Neural cell (in vitro differentiated cells): ENCODE measurements around the gene CRB2. TPM values are rescaled to one million over a fixed set of nuclear protein-coding genes. Genes with fewer than 3 reads are reported as not detected.

Experiments used
- H2AFZ ChIP-seq: fragments of 200-600, 300-800 bp; sonication (generic), shearing (Covaris generic); 2 replicates; pipeline ENCODE4 v1.6.0; 2014; ENCODE audit warnings: low read depth, mild to moderate bottlenecking, antibody characterized with exemption, low read length, moderate library complexity
- H3F3A ChIP-seq: fragments of 200-600 bp; shearing (Covaris generic); 2 replicates; pipeline ENCODE4 v1.6.1; 2016; ENCODE audit warnings: mild to moderate bottlenecking, moderate library complexity, mixed read lengths, antibody characterized with exemption, low read length; ENCODE audit not compliant: insufficient read depth, poor library complexity, severe bottlenecking
- H3K27ac ChIP-seq: fragments of 200-600, 300-800 bp; sonication (generic), shearing (Covaris generic); 2 replicates; pipeline ENCODE4 v1.5.1; 2014; ENCODE audit warnings: mild to moderate bottlenecking, low read length, moderate library complexity
- H3K27me3 ChIP-seq: fragments of 300-800, 200-600 bp; sonication (generic), shearing (Covaris generic); 2 replicates; pipeline ENCODE4 v1.6.0; 2014; ENCODE audit warnings: mild to moderate bottlenecking, low read depth, low read length, moderate library complexity; ENCODE audit not compliant: insufficient read depth
- H3K36me3 ChIP-seq: fragments of 300-800, 200-600 bp; sonication (generic), shearing (Covaris generic); 2 replicates; pipeline ENCODE4 v1.5.1; 2014; ENCODE audit warnings: mild to moderate bottlenecking, antibody characterized with exemption, low read length, moderate library complexity; ENCODE audit not compliant: insufficient read depth
- H3K4me2 ChIP-seq: fragments of 300-800, 200-600 bp; sonication (generic), shearing (Covaris generic); 2 replicates; pipeline ENCODE4 v1.6.0; 2014; ENCODE audit warnings: mild to moderate bottlenecking, low read length
- H3K4me3 ChIP-seq: fragments of 300-800, 200-600 bp; sonication (generic), shearing (Covaris generic); 2 replicates; pipeline ENCODE4 v1.5.1; 2014; ENCODE audit warnings: mild to moderate bottlenecking, low read length, moderate library complexity
- H3K79me2 ChIP-seq: fragments of 200-600 bp; shearing (Covaris generic); replicated peaks from 2 replicates; pipeline ENCODE4 v1.6.0; 2014; ENCODE audit warnings: mild to moderate bottlenecking, low read length, moderate library complexity; ENCODE audit not compliant: insufficient read depth
- H3K9ac ChIP-seq: fragments of 300-800, 200-600 bp; sonication (generic), shearing (Covaris generic); 2 replicates; pipeline ENCODE4 v1.6.1; 2016; ENCODE audit warnings: mild to moderate bottlenecking, low read length, mixed read lengths
- H3K9me2 ChIP-seq: fragments of 200-600 bp; shearing (Covaris generic); 2 replicates; pipeline ENCODE4 v1.6.1; 2016; ENCODE audit warnings: mild to moderate bottlenecking, low read length, mixed read lengths; ENCODE audit not compliant: insufficient read depth
- H3K9me3 ChIP-seq: fragments of 200-600, 300-800 bp; sonication (generic), shearing (Covaris generic); 2 replicates; pipeline ENCODE4 v1.6.1; 2016; ENCODE audit warnings: mild to moderate bottlenecking, mixed run types, low read length, moderate library complexity, mixed read lengths
- H4K20me1 ChIP-seq: fragments of 200-600 bp; shearing (Covaris generic); 2 replicates; pipeline ENCODE4 v1.6.1; 2016; ENCODE audit warnings: mild to moderate bottlenecking, mixed run types; ENCODE audit not compliant: insufficient read depth
- EP300 ChIP-seq: fragments of 450-650 bp; conservative IDR thresholded peaks from 2 replicates; pipeline ENCODE4 v1.6.1; 2014; ENCODE audit warnings: antibody characterized with exemption, mild to moderate bottlenecking, moderate library complexity; ENCODE audit not compliant: poor library complexity, severe bottlenecking
- EZH2 ChIP-seq: fragments of 200-600, 300-800 bp; shearing (Covaris generic), sonication (generic); IDR thresholded peaks from 2 replicates; pipeline ENCODE4 v1.6.1; 2014; ENCODE audit warnings: antibody characterized with exemption, low read length, borderline replicate concordance, mild to moderate bottlenecking; ENCODE audit not compliant: insufficient read depth, poor library complexity, severe bottlenecking
- MXI1 ChIP-seq: fragments of 450-650 bp; conservative IDR thresholded peaks from 2 replicates; pipeline ENCODE4 v1.6.1; 2014; ENCODE audit warnings: antibody characterized with exemption, mild to moderate bottlenecking; ENCODE audit not compliant: poor library complexity, severe bottlenecking
- POLR2AphosphoS5 ChIP-seq: IDR thresholded peaks from 2 replicates; pipeline ENCODE4 v1.6.1; 2012
- RAD21 ChIP-seq: fragments of 450-650 bp; conservative IDR thresholded peaks from 2 replicates; pipeline ENCODE4 v1.6.1; 2014; ENCODE audit warnings: antibody characterized with exemption, mild to moderate bottlenecking, moderate library complexity
- SMC3 ChIP-seq: fragments of 450-650 bp; conservative IDR thresholded peaks from 2 replicates; pipeline ENCODE4 v1.6.1; 2014; ENCODE audit warnings: antibody characterized with exemption, mild to moderate bottlenecking, moderate library complexity; ENCODE audit not compliant: poor library complexity
- TAF1 ChIP-seq: IDR thresholded peaks from 2 replicates; pipeline ENCODE4 v1.6.1; 2012; ENCODE audit warnings: low read depth
- polyA plus RNA-seq: library from polyadenylated mRNA; depleted of rRNA; stranded (reverse); fragments of >200 nt; gene quantifications from 2 replicates; pipeline ENCODE4 v1.2.3, GENCODE V29; 2014
- TF ChIP-seq, protein P1 (sequence below): IDR thresholded peaks from 2 replicates; pipeline ENCODE4 v1.6.1; 2012; ENCODE audit warnings: borderline replicate concordance

Gene CRB2
- polyA plus RNA-seq, 1 donor from 2014 or later = 0.32 TPM

DNA sequence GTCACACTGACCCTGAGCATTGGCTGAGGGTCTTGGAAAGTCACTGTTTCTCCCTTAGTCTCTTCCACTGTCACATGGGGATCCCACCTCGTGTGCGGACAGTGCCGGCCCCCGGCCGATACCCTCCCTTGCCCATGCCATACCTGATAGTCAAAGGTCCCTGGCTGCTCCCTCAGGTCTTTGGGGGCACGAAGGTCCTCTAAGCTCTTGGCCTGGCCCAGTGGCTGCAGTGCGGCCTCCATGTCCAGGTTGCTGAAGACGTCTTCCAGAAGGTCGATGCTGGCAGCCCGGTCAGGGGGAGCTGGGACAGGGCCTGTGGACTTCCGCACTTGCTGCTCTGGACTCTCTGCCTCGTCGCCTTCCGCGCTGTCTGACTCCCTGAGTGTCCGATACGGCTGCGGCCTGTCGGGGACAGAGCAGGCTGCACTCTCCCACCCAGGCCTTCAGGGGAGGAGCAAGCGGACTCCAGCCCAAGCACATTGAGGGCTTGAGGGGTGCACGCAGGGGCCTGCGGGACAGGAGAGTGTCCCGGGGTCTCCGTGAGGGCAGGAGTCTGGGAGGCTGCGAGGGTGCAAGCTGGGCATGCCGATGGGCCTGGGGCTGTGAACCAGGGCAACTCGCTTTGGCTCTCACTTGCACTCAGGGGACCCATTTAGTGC lies 27.6 kb downstream of the CRB2 start:
- no peaks in the 10 kb centered on the region for H3F3A ChIP-seq
- no peaks in the 10 kb centered on the region for H3K9me2 ChIP-seq
- no peaks in the 10 kb centered on the region for H3K79me2 ChIP-seq
- no peak overlapping the region for H3K4me2 ChIP-seq
- no peak overlapping the region for H3K27ac ChIP-seq
- H2AFZ ChIP-seq = no peak overlapping the region
- no peak overlapping the region for H3K4me3 ChIP-seq
- no peaks in the 10 kb centered on the region for H4K20me1 ChIP-seq
- H3K27me3 ChIP-seq = no peaks in the 10 kb centered on the region
- H3K9me3 ChIP-seq = no peaks in the 10 kb centered on the region
- no peaks in the 10 kb centered on the region for H3K36me3 ChIP-seq
- TF ChIP-seq EP300 (no peak), MXI1 (no peak), SMC3 (no peak), EZH2 (no peak), RAD21 (no peak), POLR2AphosphoS5 (no peak), TAF1 (no peak)
- no peak overlapping the region for H3K9ac ChIP-seq

DNA sequence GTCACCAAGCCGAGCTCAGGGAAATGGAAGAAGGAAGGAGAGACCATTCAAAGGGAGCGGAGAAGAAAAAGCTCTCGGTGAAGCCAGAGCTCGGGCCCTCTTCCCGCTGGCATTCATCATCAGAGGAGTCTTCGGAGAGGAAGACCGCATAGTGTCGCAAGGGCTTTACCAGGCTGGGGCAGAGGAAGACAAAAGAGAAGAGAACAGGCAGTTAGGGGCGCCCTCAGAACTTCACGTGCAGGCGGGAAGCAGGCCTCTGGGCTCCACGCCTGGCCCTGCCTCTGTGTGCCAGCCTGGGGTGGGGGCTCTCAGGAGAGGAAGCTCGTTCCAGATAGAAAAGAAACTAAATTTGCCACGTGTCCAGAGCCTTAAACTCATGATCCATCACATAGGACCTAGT lies 31.7 kb downstream of the CRB2 start:
- Histone ChIP-seq H3K4me2 (no peak overlapping the region), H3K4me3 (no peak overlapping the region), H3K79me2 (no peaks in the 10 kb centered on the region)

More for the DNA sequence above, 31.7 kb downstream of the CRB2 start:
- H3F3A ChIP-seq = no peaks in the 10 kb centered on the region
- no peak for TF ChIP-seq MXI1
- no peak for TF ChIP-seq TAF1
- TF ChIP-seq, protein P1, sequence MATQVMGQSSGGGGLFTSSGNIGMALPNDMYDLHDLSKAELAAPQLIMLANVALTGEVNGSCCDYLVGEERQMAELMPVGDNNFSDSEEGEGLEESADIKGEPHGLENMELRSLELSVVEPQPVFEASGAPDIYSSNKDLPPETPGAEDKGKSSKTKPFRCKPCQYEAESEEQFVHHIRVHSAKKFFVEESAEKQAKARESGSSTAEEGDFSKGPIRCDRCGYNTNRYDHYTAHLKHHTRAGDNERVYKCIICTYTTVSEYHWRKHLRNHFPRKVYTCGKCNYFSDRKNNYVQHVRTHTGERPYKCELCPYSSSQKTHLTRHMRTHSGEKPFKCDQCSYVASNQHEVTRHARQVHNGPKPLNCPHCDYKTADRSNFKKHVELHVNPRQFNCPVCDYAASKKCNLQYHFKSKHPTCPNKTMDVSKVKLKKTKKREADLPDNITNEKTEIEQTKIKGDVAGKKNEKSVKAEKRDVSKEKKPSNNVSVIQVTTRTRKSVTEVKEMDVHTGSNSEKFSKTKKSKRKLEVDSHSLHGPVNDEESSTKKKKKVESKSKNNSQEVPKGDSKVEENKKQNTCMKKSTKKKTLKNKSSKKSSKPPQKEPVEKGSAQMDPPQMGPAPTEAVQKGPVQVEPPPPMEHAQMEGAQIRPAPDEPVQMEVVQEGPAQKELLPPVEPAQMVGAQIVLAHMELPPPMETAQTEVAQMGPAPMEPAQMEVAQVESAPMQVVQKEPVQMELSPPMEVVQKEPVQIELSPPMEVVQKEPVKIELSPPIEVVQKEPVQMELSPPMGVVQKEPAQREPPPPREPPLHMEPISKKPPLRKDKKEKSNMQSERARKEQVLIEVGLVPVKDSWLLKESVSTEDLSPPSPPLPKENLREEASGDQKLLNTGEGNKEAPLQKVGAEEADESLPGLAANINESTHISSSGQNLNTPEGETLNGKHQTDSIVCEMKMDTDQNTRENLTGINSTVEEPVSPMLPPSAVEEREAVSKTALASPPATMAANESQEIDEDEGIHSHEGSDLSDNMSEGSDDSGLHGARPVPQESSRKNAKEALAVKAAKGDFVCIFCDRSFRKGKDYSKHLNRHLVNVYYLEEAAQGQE = no peak
- no peak for TF ChIP-seq EP300
- no peak for TF ChIP-seq SMC3
- TF ChIP-seq POLR2AphosphoS5 = no peak
- TF ChIP-seq EZH2 = no peak
- H3K27ac ChIP-seq = no peak overlapping the region
- H3K36me3 ChIP-seq = no peaks in the 10 kb centered on the region
- H2AFZ ChIP-seq = no peak overlapping the region
- H3K9ac ChIP-seq = no peak overlapping the region
- no peaks in the 10 kb centered on the region for H4K20me1 ChIP-seq
- H3K9me3 ChIP-seq = no peaks in the 10 kb centered on the region
- H3K9me2 ChIP-seq = no peaks in the 10 kb centered on the region
- H3K27me3 ChIP-seq = no peaks in the 10 kb centered on the region
